MM.1S (cell line): ENCODE results near the gene AKAP1.

Source experiments
- DNase-seq: peaks from one replicate; pipeline ENCODE4 v3.0.0-alpha.2; 2015
- H2AFZ ChIP-seq: fragments of 300-600 bp; sonication (generic); 2 replicates; pipeline ENCODE4 v1.6.0; 2016; ENCODE audit warnings: antibody characterized with exemption, low read length
- H3F3A ChIP-seq: fragments of 300-600 bp; sonication (generic); 2 replicates; pipeline ENCODE4 v1.6.1; 2016; ENCODE audit warnings: mild to moderate bottlenecking, antibody characterized with exemption, low read length, moderate library complexity, mixed read lengths; ENCODE audit not compliant: insufficient read depth
- H3K27ac ChIP-seq: fragments of 300-600 bp; sonication (generic); 2 replicates; pipeline ENCODE4 v1.5.1; 2016; ENCODE audit warnings: mild to moderate bottlenecking, low read length
- H3K27me3 ChIP-seq: fragments of 300-600 bp; sonication (generic); replicated peaks from 2 replicates; pipeline ENCODE4 v1.6.0; 2016; ENCODE audit warnings: low read length; ENCODE audit not compliant: insufficient read depth
- H3K36me3 ChIP-seq: fragments of 300-600 bp; sonication (generic); replicated peaks from 2 replicates; pipeline ENCODE4 v1.6.1; 2016; ENCODE audit warnings: mild to moderate bottlenecking, low read length, mixed read lengths; ENCODE audit not compliant: insufficient read depth
- H3K4me1 ChIP-seq: fragments of 300-600 bp; sonication (generic); 2 replicates; pipeline ENCODE4 v1.6.1; 2016; ENCODE audit warnings: low read length, mixed read lengths
- H3K4me2 ChIP-seq: fragments of 300-600 bp; sonication (generic); 2 replicates; pipeline ENCODE4 v1.6.0; 2016; ENCODE audit warnings: low read depth, low read length
- H3K4me3 ChIP-seq: fragments of 300-600 bp; sonication (generic); 2 replicates; pipeline ENCODE4 v1.5.1; 2016; ENCODE audit warnings: low read length, mixed read lengths
- H3K79me2 ChIP-seq: fragments of 300-600 bp; sonication (generic); 2 replicates; pipeline ENCODE4 v1.6.1; 2016; ENCODE audit warnings: mixed run types, low read length, mixed read lengths
- H3K9ac ChIP-seq: fragments of 300-600 bp; sonication (generic); 2 replicates; pipeline ENCODE4 v1.6.1; 2016; ENCODE audit warnings: low read length, mixed read lengths
- H3K9me2 ChIP-seq: fragments of 300-600 bp; sonication (generic); replicated peaks from 2 replicates; pipeline ENCODE4 v1.6.1; 2016; ENCODE audit warnings: mild to moderate bottlenecking, low read length, mixed read lengths; ENCODE audit not compliant: insufficient read depth
- H3K9me3 ChIP-seq: fragments of 300-600 bp; sonication (generic); replicated peaks from 2 replicates; pipeline ENCODE4 v1.6.1; 2016; ENCODE audit warnings: mild to moderate bottlenecking, low read length, mixed read lengths; ENCODE audit not compliant: insufficient read depth
- H4K20me1 ChIP-seq: fragments of 300-600 bp; sonication (generic); 2 replicates; pipeline ENCODE4 v1.6.1; 2016; ENCODE audit warnings: mild to moderate bottlenecking, low read length, moderate library complexity, mixed read lengths; ENCODE audit not compliant: insufficient read depth
- EZH2 ChIP-seq: fragments of 300-600 bp; sonication (generic); optimal IDR thresholded peaks from 2 replicates; pipeline ENCODE3; 2017; ENCODE audit warnings: low read depth, mild to moderate bottlenecking, antibody characterized with exemption, low read length, mixed read lengths
- EZH2phosphoT487 ChIP-seq: fragments of 300-600 bp; sonication (generic); IDR thresholded peaks from 2 replicates; pipeline ENCODE4 v1.6.1; 2018; ENCODE audit warnings: antibody characterized with exemption, low read length
- TF ChIP-seq, protein P1 (sequence below): fragments of 300-600 bp; sonication (generic); IDR thresholded peaks from 2 replicates; pipeline ENCODE4 v1.5.1; 2016; ENCODE audit warnings: antibody characterized with exemption, low read length, mixed read lengths

The AKAP1 gene

DNA sequence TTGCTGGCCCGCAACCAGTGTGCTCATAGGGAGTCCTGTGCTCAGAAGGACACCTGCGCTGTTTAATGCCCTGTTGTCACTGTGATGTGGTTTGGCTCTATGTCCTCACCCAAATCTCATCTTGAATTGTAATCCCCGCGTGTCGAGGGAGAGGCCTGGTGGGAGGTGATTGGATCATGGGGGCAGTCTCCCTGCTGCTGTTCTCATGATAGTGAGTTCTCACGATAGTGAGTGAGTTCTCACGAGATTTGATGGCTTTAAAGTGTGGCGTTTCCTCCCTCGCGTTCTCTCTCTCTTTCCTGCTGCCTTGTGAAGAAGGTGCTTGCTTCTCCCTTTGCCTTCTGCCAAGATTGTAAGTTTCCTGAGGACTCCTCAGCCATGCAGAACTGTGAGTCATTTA is 66.8 kb downstream of the AKAP1 start:
- DNase-seq: no peak
- H3K4me1 ChIP-seq: no peaks in the 10 kb centered on the region
- no peaks in the 10 kb centered on the region for H4K20me1 ChIP-seq
- H3K36me3 ChIP-seq: no peaks in the 10 kb centered on the region
- no peaks in the 10 kb centered on the region for H3K9me2 ChIP-seq
- no peaks in the 10 kb centered on the region for H3K79me2 ChIP-seq
- no peak overlapping the region for H2AFZ ChIP-seq
- no peaks in the 10 kb centered on the region for H3F3A ChIP-seq
- TF ChIP-seq, protein P1, sequence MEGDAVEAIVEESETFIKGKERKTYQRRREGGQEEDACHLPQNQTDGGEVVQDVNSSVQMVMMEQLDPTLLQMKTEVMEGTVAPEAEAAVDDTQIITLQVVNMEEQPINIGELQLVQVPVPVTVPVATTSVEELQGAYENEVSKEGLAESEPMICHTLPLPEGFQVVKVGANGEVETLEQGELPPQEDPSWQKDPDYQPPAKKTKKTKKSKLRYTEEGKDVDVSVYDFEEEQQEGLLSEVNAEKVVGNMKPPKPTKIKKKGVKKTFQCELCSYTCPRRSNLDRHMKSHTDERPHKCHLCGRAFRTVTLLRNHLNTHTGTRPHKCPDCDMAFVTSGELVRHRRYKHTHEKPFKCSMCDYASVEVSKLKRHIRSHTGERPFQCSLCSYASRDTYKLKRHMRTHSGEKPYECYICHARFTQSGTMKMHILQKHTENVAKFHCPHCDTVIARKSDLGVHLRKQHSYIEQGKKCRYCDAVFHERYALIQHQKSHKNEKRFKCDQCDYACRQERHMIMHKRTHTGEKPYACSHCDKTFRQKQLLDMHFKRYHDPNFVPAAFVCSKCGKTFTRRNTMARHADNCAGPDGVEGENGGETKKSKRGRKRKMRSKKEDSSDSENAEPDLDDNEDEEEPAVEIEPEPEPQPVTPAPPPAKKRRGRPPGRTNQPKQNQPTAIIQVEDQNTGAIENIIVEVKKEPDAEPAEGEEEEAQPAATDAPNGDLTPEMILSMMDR: no peak
- TF ChIP-seq EZH2 (no peak), EZH2phosphoT487 (no peak)
- H3K9ac ChIP-seq: no peak overlapping the region
- no peak overlapping the region for H3K4me2 ChIP-seq
- no peak overlapping the region for H3K27ac ChIP-seq
- no peaks in the 10 kb centered on the region for H3K27me3 ChIP-seq
- H3K4me3 ChIP-seq: no peak overlapping the region
- no peaks in the 10 kb centered on the region for H3K9me3 ChIP-seq

DNA sequence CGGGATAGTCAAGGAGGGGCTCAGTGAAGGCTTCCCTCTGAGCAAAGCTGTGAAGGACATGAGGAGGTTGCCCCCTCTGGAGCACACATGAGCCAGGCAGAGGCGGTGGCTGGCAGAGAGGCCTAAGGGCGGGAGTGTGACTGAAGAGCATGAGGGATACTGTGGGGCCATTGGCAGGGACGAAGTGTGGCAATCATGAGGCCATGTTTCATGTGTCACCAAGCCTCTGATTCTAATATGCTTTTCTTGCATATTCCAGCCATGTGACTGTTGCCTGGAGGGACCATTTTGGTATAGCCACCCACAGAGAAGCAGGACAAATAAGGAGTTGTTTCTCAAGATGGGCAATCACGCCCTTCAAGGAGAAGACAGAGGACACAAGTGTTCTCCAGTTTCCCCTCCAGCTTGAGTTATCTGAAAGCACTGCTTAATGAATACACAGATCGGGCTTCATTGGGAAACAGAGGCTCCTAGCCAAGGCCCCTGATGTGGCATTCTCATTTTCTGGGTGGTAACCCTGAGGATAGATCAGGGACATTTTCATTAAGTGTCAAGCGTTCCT is 68.0 kb downstream of the AKAP1 start:
- H3F3A ChIP-seq: no peaks in the 10 kb centered on the region
- TF ChIP-seq EZH2 (no peak), EZH2phosphoT487 (no peak)
- TF ChIP-seq, protein P1: no peak
- DNase-seq: no peak
- no peaks in the 10 kb centered on the region for H3K9me2 ChIP-seq
- H3K9ac ChIP-seq: no peak overlapping the region
- H4K20me1 ChIP-seq: no peaks in the 10 kb centered on the region
- H3K36me3 ChIP-seq: no peaks in the 10 kb centered on the region
- H3K4me1 ChIP-seq: no peaks in the 10 kb centered on the region
- H3K79me2 ChIP-seq: no peaks in the 10 kb centered on the region
- H3K9me3 ChIP-seq: no peaks in the 10 kb centered on the region
- no peak overlapping the region for H3K4me2 ChIP-seq
- no peak overlapping the region for H3K27ac ChIP-seq
- no peak overlapping the region for H2AFZ ChIP-seq
- no peaks in the 10 kb centered on the region for H3K27me3 ChIP-seq
- no peak overlapping the region for H3K4me3 ChIP-seq

DNA sequence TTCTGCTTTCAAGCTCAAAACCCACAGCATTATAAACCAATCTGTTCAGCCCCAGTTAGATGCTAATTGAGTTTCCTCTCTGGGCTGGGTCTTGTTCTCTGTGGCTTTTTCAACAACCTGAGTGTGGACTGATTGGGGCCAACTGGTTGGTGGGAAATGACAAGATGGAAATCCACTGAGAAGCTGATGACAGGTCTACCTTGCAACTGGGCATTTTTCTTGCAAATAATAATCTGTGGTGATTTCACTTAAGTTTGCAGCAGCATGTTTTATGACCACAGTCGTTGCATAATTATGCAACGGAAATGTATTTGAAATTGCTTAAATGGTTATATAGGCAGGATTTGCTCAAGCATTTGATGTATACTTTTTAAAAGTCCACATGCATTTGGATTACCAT is 69.9 kb downstream of the AKAP1 start:
- H3K4me1 ChIP-seq: no peaks in the 10 kb centered on the region
- no peak overlapping the region for H2AFZ ChIP-seq
- H3K79me2 ChIP-seq: no peaks in the 10 kb centered on the region
- H3K9me2 ChIP-seq: no peaks in the 10 kb centered on the region
- H3K9me3 ChIP-seq: no peaks in the 10 kb centered on the region
- TF ChIP-seq EZH2: no peak
- no peak for TF ChIP-seq EZH2phosphoT487
- TF ChIP-seq, protein P1: no peak
- no peaks in the 10 kb centered on the region for H3K27me3 ChIP-seq
- H3K27ac ChIP-seq: no peak overlapping the region
- no peak overlapping the region for H3K4me3 ChIP-seq
- H3K9ac ChIP-seq: no peak overlapping the region
- H3K36me3 ChIP-seq: no peaks in the 10 kb centered on the region
- DNase-seq: no peak
- H3F3A ChIP-seq: no peaks in the 10 kb centered on the region
- H3K4me2 ChIP-seq: no peak overlapping the region
- H4K20me1 ChIP-seq: no peaks in the 10 kb centered on the region
